EH (cell line): ENCODE results near the gene SPTLC3.

Experiments
- DNase-seq: peaks from one replicate; pipeline ENCODE4 v3.0.0-alpha.2; 2015; ENCODE audit warnings: low read depth

The SPTLC3 gene

GRCh38 chr20:13034115-13034514, 25.3 kb downstream of the SPTLC3 start:
- no peak for DNase-seq

- DNase-seq: no peak
These were observed 26.2 kb downstream of the SPTLC3 start for GRCh38 chr20:13034936-13035335.

- DNase-seq: no peak
These were observed 26.8 kb downstream of the SPTLC3 start for GRCh38 chr20:13035399-13036152.

GRCh38 chr20:13037727-13038126, 29.0 kb downstream of the SPTLC3 start:
- no peak for DNase-seq

GRCh38 chr20:13041574-13042457, 33.0 kb downstream of the SPTLC3 start:
- no peak for DNase-seq

GRCh38 chr20:13042458-13042794, 33.7 kb downstream of the SPTLC3 start:
- no peak for DNase-seq

GRCh38 chr20:13046409-13046808, 37.6 kb downstream of the SPTLC3 start:
- DNase-seq: no peak

- no peak for DNase-seq
These were observed 45.2 kb downstream of the SPTLC3 start for GRCh38 chr20:13054011-13054410.

- DNase-seq: no peak
These were observed 50.1 kb downstream of the SPTLC3 start for GRCh38 chr20:13058666-13059389.

GRCh38 chr20:13059398-13060136, 50.8 kb downstream of the SPTLC3 start:
- no peak for DNase-seq

- DNase-seq: no peak
These were observed 51.6 kb downstream of the SPTLC3 start for GRCh38 chr20:13060327-13060726.

- no peak for DNase-seq
These were observed 52.6 kb downstream of the SPTLC3 start for GRCh38 chr20:13061381-13061780.

GRCh38 chr20:13062789-13063188, 54.0 kb downstream of the SPTLC3 start:
- no peak for DNase-seq

- no peak for DNase-seq
These were observed 59.6 kb downstream of the SPTLC3 start for GRCh38 chr20:13068336-13068735.

- DNase-seq: no peak
These were observed 73.1 kb downstream of the SPTLC3 start for GRCh38 chr20:13081877-13082276.

GRCh38 chr20:13082378-13082777, 73.6 kb downstream of the SPTLC3 start:
- DNase-seq: no peak

GRCh38 chr20:13085275-13085674, 76.5 kb downstream of the SPTLC3 start:
- DNase-seq: no peak

GRCh38 chr20:13089950-13090469, 81.2 kb downstream of the SPTLC3 start:
- DNase-seq: no peak

GRCh38 chr20:13092111-13092510, 83.3 kb downstream of the SPTLC3 start:
- DNase-seq: no peak

- DNase-seq: no peak
These were observed 86.2 kb downstream of the SPTLC3 start for GRCh38 chr20:13094976-13095375.

- no peak for DNase-seq
These were observed 90.1 kb downstream of the SPTLC3 start for GRCh38 chr20:13098720-13099355.
